Natural killer cell (primary cell): ENCODE results near the gene ERC1. TPM values are rescaled to one million over a fixed set of nuclear protein-coding genes. Genes with fewer than 3 reads are reported as not detected.

ENCODE experiments used
- ATAC-seq, 3 donors: fragments of 150-1000 bp in 2 of 3; fragments of 200-7000 bp in 1 of 3; cut with Tn5 transposase; 1 replicate in 1 of 3; 2 replicates in 2 of 3; pipeline ENCODE4 v1.10.0; 2021; ENCODE audit warnings: mild to moderate bottlenecking in 2 of 3, moderate library complexity in 2 of 3
- DNase-seq, 2 donors: peaks; one replicate each; pipeline versions ENCODE4 v3.0.0 to v3.0.0-alpha.2; 2013 to 2021; ENCODE audit warnings: mixed read lengths in 1 of 2
- H3K27ac ChIP-seq: one replicate; pipeline ENCODE4 v1.5.1; 2013; ENCODE audit warnings: mild to moderate bottlenecking, low read length
- H3K27me3 ChIP-seq: one replicate; pipeline ENCODE4 v1.6.1; 2013; ENCODE audit warnings: low read length; ENCODE audit not compliant: control insufficient read depth, insufficient read depth
- H3K36me3 ChIP-seq: one replicate; pipeline ENCODE4 v1.6.1; 2013; ENCODE audit warnings: low read length; ENCODE audit not compliant: control insufficient read depth, insufficient read depth
- H3K4me1 ChIP-seq: one replicate; pipeline ENCODE4 v1.6.1; 2013; ENCODE audit warnings: low read length; ENCODE audit not compliant: control insufficient read depth, insufficient read depth
- H3K4me3 ChIP-seq: one replicate; pipeline ENCODE4 v1.5.1; 2013; ENCODE audit warnings: low read length
- H3K9me3 ChIP-seq: one replicate; pipeline ENCODE4 v1.6.1; 2013; ENCODE audit warnings: low read length; ENCODE audit not compliant: control insufficient read depth, insufficient read depth
- H3K27ac Mint-ChIP-seq, 2 donors: one replicate each; pipeline ENCODE4 v1.8.0; 2022; ENCODE audit warnings: mild to moderate bottlenecking in 2 of 2, mixed read lengths in 2 of 2, moderate library complexity in 1 of 2
- H3K27me3 Mint-ChIP-seq, 2 donors: one replicate each; pipeline ENCODE4 v1.8.0; 2022; ENCODE audit warnings: low read depth in 2 of 2, mixed read lengths in 2 of 2
- H3K36me3 Mint-ChIP-seq: one replicate; pipeline ENCODE4 v1.8.0; 2022; ENCODE audit warnings: mixed read lengths
- H3K4me1 Mint-ChIP-seq, 2 donors: one replicate each; pipeline ENCODE4 v1.8.0; 2022; ENCODE audit warnings: mixed read lengths in 2 of 2
- H3K4me3 Mint-ChIP-seq: one replicate; pipeline ENCODE4 v1.8.0; 2022; ENCODE audit warnings: mild to moderate bottlenecking, moderate library complexity, mixed read lengths
- H3K9me3 Mint-ChIP-seq, 2 donors: one replicate each; pipeline ENCODE4 v1.8.0; 2022; ENCODE audit warnings: mixed read lengths in 2 of 2
- CTCF ChIP-seq: fragments of 200-600 bp; IDR thresholded peaks from one replicate; pipeline ENCODE4 v1.8.0; 2022; ENCODE audit warnings: antibody characterized with exemption
- WGBS: methylation state at CpG from one replicate; pipeline ENCODE4 v1.1.7; 2013; ENCODE audit warnings: missing lambda C conversion rate; ENCODE audit not compliant: insufficient coverage; 5-methylcytosine and 5-hydroxymethylcytosine counted together
- intact Hi-C: fragments of 100-400 bp; cut with micrococcal nuclease; formaldehyde crosslinking; loops from one replicate; pipeline ENCODE4 v1.14.2; 2022
- total RNA-seq, 4 donors: library from RNA; stranded (reverse); fragments of 120-200 nt in 1 of 4; gene quantifications; one replicate each; pipeline versions ENCODE4 v1.2.3 to v1.2.4, GENCODE V29; 2013 to 2022

The ERC1 gene
- total RNA-seq, 3 donors from 2014 or later (not counting 1 experiment from before 2014, with no cell fraction given): 43.5 to 54.0 (median 44.9) TPM

DNA sequence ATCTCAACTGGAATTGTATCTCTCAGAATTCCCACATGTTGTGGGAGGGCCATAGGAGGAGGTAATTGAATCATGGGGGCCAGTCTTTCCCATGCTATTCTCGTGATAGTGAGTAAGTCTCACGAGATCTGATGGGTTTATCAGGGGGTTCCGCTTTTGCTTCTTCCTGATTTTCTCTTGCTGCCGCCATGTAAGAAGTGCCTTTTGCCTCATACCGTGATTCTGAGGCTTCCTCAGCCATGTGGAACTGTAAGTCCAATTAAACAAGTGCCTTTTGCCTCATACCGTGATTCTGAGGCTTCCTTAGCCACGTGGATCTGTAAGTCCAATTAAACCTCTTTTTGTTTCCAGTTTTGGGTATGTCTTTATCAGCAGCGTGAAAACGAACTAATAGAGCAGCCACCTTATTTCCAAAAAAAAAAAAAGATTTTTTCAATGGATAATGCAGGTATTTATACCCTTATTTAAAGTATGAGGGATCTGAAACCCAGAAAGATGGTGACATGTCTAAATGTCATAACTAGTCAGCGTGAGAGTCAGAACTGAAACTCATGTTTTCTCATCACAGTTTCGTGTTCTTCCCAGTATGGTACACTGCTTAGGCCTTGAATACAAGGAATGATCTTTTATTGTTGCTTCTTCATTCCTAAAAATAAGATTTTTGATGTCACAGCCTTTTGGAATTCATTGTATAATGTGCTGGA lies 89.6 kb downstream of the ERC1 start:
- no peak overlapping the region for H3K4me3 ChIP-seq
- intact Hi-C loops: no loop called here
- TF ChIP-seq CTCF: no peak
- no peaks in the 10 kb centered on the region for H3K4me1 ChIP-seq
- Mint-ChIP-seq H3K9me3 (no peaks in the 10 kb centered on the region), H3K4me3 (no peak overlapping the region), H3K36me3 (no peaks in the 10 kb centered on the region), H3K27me3 (no peaks in the 10 kb centered on the region), H3K4me1 (peaks cover 0 to 6% of the 10 kb centered on the region in 2 donors), H3K27ac (no peak overlapping the region)
- WGBS: 86% methylated on average over 11 of the region's 11 CpGs
- H3K9me3 ChIP-seq: no peaks in the 10 kb centered on the region
- no peak for ATAC-seq
- no peak for DNase-seq
- no peaks in the 10 kb centered on the region for H3K27me3 ChIP-seq
- no peak overlapping the region for H3K27ac ChIP-seq
- H3K36me3 ChIP-seq: no peaks in the 10 kb centered on the region

- Mint-ChIP-seq H3K27me3 (no peaks in the 10 kb centered on the region), H3K9me3 (no peaks in the 10 kb centered on the region), H3K36me3 (no peaks in the 10 kb centered on the region), H3K4me3 (no peak overlapping the region), H3K4me1 (peaks cover 0 to 6% of the 10 kb centered on the region in 2 donors), H3K27ac (no peak overlapping the region)
- Histone ChIP-seq H3K36me3 (no peaks in the 10 kb centered on the region), H3K4me3 (no peak overlapping the region), H3K27me3 (no peaks in the 10 kb centered on the region), H3K27ac (no peak overlapping the region), H3K9me3 (no peaks in the 10 kb centered on the region), H3K4me1 (no peaks in the 10 kb centered on the region)
- intact Hi-C loops: no loop called here
- ATAC-seq: no peak
- WGBS: 93% methylated on average over 12 of the region's 12 CpGs
- no peak for TF ChIP-seq CTCF
- DNase-seq: no peak
Observed at GRCh38 chr12:1083151-1083888, 92.3 kb downstream of the ERC1 start.

GRCh38 chr12:1083889-1084262 lies 92.9 kb downstream of the ERC1 start:
- 72% methylated on average over 2 of the region's 3 CpGs for WGBS
- no peak overlapping the region for H3K27ac Mint-ChIP-seq

More at GRCh38 chr12:1083889-1084262, 92.9 kb downstream of the ERC1 start:
- no peaks in the 10 kb centered on the region for H3K9me3 ChIP-seq
- H3K4me3 ChIP-seq: no peak overlapping the region
- no peaks in the 10 kb centered on the region for H3K4me1 ChIP-seq
- H3K27ac ChIP-seq: no peak overlapping the region
- no peaks in the 10 kb centered on the region for H3K27me3 ChIP-seq
- H3K36me3 ChIP-seq: no peaks in the 10 kb centered on the region
- Mint-ChIP-seq H3K36me3 (no peaks in the 10 kb centered on the region), H3K4me3 (no peak overlapping the region), H3K27me3 (no peaks in the 10 kb centered on the region), H3K4me1 (peaks cover 0 to 6% of the 10 kb centered on the region in 2 donors), H3K9me3 (no peaks in the 10 kb centered on the region)
- TF ChIP-seq CTCF: no peak
- ATAC-seq (no peak), DNase-seq (no peak)
- intact Hi-C loops: no loop called here
